ENCODE data around the gene TPT1. TPM values are rescaled to one million over a fixed set of nuclear protein-coding genes. Genes with fewer than 3 reads are reported as not detected.
A peak's percentile ranks its signal among the peaks of the same experiment; 100 is the strongest.

Gene TPT1
- total and polyA plus RNA-seq, 7 donors = 7,807 to 19,074 (median 12,417) TPM

- no peak for DNase-seq
- Histone ChIP-seq H3K36me3 (ENCODE audit: insufficient read depth in 1 of 2, low read depth in 1 of 2) (peaks cover 25 to 69% of the 10 kb centered on the region in 2 donors), H3K4me1 (peaks cover 77% of the 10 kb centered on the region), H3K4me3 (peak overlapping the region; percentile 80), H3K27ac (peak overlapping the region; percentile 98), H3K27me3 (ENCODE audit: insufficient read depth in 3 of 3, low read length in 2 of 3) (no peaks in the 10 kb centered on the region), H3K9me3 (no peaks in the 10 kb centered on the region)
- intact Hi-C loops (cut with DNase I) = no loop called here
- 48 to 82% (median 53%) methylated on average over 1 of the region's 1 CpG for WGBS, 3 donors
- no peak for ATAC-seq
- TF ChIP-seq, protein P1, sequence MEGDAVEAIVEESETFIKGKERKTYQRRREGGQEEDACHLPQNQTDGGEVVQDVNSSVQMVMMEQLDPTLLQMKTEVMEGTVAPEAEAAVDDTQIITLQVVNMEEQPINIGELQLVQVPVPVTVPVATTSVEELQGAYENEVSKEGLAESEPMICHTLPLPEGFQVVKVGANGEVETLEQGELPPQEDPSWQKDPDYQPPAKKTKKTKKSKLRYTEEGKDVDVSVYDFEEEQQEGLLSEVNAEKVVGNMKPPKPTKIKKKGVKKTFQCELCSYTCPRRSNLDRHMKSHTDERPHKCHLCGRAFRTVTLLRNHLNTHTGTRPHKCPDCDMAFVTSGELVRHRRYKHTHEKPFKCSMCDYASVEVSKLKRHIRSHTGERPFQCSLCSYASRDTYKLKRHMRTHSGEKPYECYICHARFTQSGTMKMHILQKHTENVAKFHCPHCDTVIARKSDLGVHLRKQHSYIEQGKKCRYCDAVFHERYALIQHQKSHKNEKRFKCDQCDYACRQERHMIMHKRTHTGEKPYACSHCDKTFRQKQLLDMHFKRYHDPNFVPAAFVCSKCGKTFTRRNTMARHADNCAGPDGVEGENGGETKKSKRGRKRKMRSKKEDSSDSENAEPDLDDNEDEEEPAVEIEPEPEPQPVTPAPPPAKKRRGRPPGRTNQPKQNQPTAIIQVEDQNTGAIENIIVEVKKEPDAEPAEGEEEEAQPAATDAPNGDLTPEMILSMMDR (IDR thresholded peaks at IDR 0.05) = no peak
These were observed 3.2 kb downstream of the TPT1 start for GRCh38 chr13:45337803-45338202.

DNA sequence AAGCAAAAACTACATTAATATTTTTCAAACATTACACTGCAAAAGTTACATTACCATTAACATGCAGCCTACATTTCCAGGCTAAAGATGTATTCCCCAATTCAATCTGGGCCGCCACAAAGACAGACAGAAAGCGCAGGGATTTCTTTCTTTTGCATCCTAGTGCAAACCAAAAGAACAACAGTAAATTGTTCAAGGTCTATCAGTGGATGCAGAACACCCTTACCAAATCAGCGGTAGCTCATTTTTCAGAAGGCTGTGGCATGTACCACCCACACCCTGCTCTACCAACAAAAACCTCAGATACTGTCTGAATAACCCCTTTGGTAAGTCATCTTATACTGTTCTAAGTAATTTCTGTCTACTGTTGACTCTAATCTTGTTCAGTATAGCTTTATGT, 3.6 kb downstream of the TPT1 start:
- intact Hi-C loops (cut with DNase I) = no loop called here
- Histone ChIP-seq H3K4me3 (peak overlapping the region; percentile 80), H3K9me3 (no peaks in the 10 kb centered on the region), H3K27ac (peak overlapping the region; percentile 98), H3K36me3 (ENCODE audit: insufficient read depth in 1 of 2, low read depth in 1 of 2) (peaks cover 25 to 69% of the 10 kb centered on the region in 2 donors), H3K27me3 (ENCODE audit: insufficient read depth in 3 of 3, low read length in 2 of 3) (no peaks in the 10 kb centered on the region), H3K4me1 (peaks cover 76% of the 10 kb centered on the region)
- 81 to 90% (median 81%) methylated on average over 3 of the region's 3 CpGs for WGBS, 3 donors
- ATAC-seq (no peak), DNase-seq (no peak)
- TF ChIP-seq, protein P1 (IDR thresholded peaks at IDR 0.05) = no peak

- no peaks in the 10 kb centered on the region for H3K9me3 ChIP-seq
- peaks cover 83% of the 10 kb centered on the region for H3K4me1 ChIP-seq
- intact Hi-C loops (cut with DNase I) = no loop called here
- no peak for ATAC-seq
- no peak for DNase-seq
- H3K4me3 ChIP-seq = peak overlapping the region; percentile 80
- peak overlapping the region; percentile 98 for H3K27ac ChIP-seq
- TF ChIP-seq, protein P1 (IDR thresholded peaks at IDR 0.05) = no peak
- no peaks in the 10 kb centered on the region for H3K27me3 ChIP-seq (ENCODE audit: insufficient read depth in 3 of 3, low read length in 2 of 3)
- WGBS, 3 donors = 66 to 80% (median 70%) methylated on average over 9 of the region's 9 CpGs
- H3K36me3 ChIP-seq (ENCODE audit: insufficient read depth in 1 of 2, low read depth in 1 of 2) = peaks cover 25 to 69% of the 10 kb centered on the region in 2 donors
These were observed 4.8 kb downstream of the TPT1 start for GRCh38 chr13:45336025-45336800.

- H3K4me3 ChIP-seq = peak overlapping the region; percentile 80
- TF ChIP-seq, protein P1 (IDR thresholded peaks at IDR 0.05) = no peak
- H3K27me3 ChIP-seq (ENCODE audit: insufficient read depth in 3 of 3, low read length in 2 of 3) = no peaks in the 10 kb centered on the region
- 34 to 65% (median 37%) methylated on average over 3 of the region's 3 CpGs for WGBS, 3 donors
- peaks cover 25 to 69% of the 10 kb centered on the region in 2 donors for H3K36me3 ChIP-seq (ENCODE audit: insufficient read depth in 1 of 2, low read depth in 1 of 2)
- H3K4me1 ChIP-seq = peaks cover 90% of the 10 kb centered on the region
- intact Hi-C loops (cut with DNase I) = no loop called here
- no peaks in the 10 kb centered on the region for H3K9me3 ChIP-seq
- ATAC-seq (no peak), DNase-seq (no peak)
- peak overlapping the region; percentile 98 for H3K27ac ChIP-seq
These were observed 5.5 kb downstream of the TPT1 start for GRCh38 chr13:45335397-45336024.

Measured in psoas muscle (tissue), 8 donors.